ENCODE measurements around the gene AVPR1B. TPM values are rescaled to one million over a fixed set of nuclear protein-coding genes. Genes with fewer than 3 reads are reported as not detected.

The AVPR1B gene
- total RNA-seq, 4 donors from 2014 or later, result not detected

- TF ChIP-seq CTCF (IDR thresholded peaks at IDR 0.05), result peak in 1 of 3 donors; percentile 31
- TF ChIP-seq POLR2A (IDR thresholded peaks at IDR 0.05), result no peak
- 37 to 45% methylated on average over 8 of the region's 8 CpGs for WGBS, 2 donors
- H3K4me3 ChIP-seq (ENCODE audit: low read depth, poor library complexity, severe bottlenecking), result no peak overlapping the region
- peak; percentile 84 to 96 for DNase-seq (ENCODE audit: low spot score in 2 of 2)
- intact Hi-C loops (cut with DNase I; ENCODE audit: low total_unique reads), result no loop called here
These were observed 10.6 kb downstream of the AVPR1B start for GRCh38 chr1:206106328-206107167.

GRCh38 chr1:206105464-206105995 lies 11.7 kb downstream of the AVPR1B start:
- TF ChIP-seq POLR2A (IDR thresholded peaks at IDR 0.05) (no peak), CTCF (IDR thresholded peaks at IDR 0.05) (no peak)
- no peak for DNase-seq (ENCODE audit: low spot score in 2 of 2)
- intact Hi-C loops (cut with DNase I; ENCODE audit: low total_unique reads), result no loop called here
- 70 to 74% methylated on average over 4 of the region's 4 CpGs for whole genome bisulfite sequencing, 2 donors
- no peak overlapping the region for H3K4me3 ChIP-seq (ENCODE audit: low read depth, poor library complexity, severe bottlenecking)

GRCh38 chr1:206103979-206104378 lies 13.2 kb downstream of the AVPR1B start:
- 94 to 98% methylated on average over 10 of the region's 10 CpGs for WGBS, 2 donors
- TF ChIP-seq POLR2A (IDR thresholded peaks at IDR 0.05) (no peak), CTCF (IDR thresholded peaks at IDR 0.05) (no peak)
- no peak for DNase-seq (ENCODE audit: low spot score in 2 of 2)
- no peak overlapping the region for H3K4me3 ChIP-seq (ENCODE audit: low read depth, poor library complexity, severe bottlenecking)
- intact Hi-C loops (cut with DNase I; ENCODE audit: low total_unique reads), result no loop called here

- TF ChIP-seq POLR2A (IDR thresholded peaks at IDR 0.05) (no peak), CTCF (IDR thresholded peaks at IDR 0.05) (no peak)
- intact Hi-C loops (cut with DNase I; ENCODE audit: low total_unique reads), result no loop called here
- no peak for DNase-seq (ENCODE audit: low spot score in 2 of 2)
- H3K4me3 ChIP-seq (ENCODE audit: low read depth, poor library complexity, severe bottlenecking), result no peak overlapping the region
These were observed 14.8 kb downstream of the AVPR1B start for GRCh38 chr1:206102292-206102936.

GRCh38 chr1:206101351-206102045 lies 15.7 kb downstream of the AVPR1B start:
- H3K4me3 ChIP-seq (ENCODE audit: low read depth, poor library complexity, severe bottlenecking), result no peak overlapping the region
- no peak for DNase-seq (ENCODE audit: low spot score in 2 of 2)
- intact Hi-C loops (cut with DNase I; ENCODE audit: low total_unique reads), result no loop called here
- TF ChIP-seq POLR2A (IDR thresholded peaks at IDR 0.05) (no peak), CTCF (IDR thresholded peaks at IDR 0.05) (no peak)
- WGBS, 2 donors, result 81 to 86% methylated on average over 6 of the region's 6 CpGs

Data from lower leg skin (tissue), 4 donors.